Breast epithelium (tissue), 4 donors: ENCODE measurements around the gene VMO1. TPM values are rescaled to one million over a fixed set of nuclear protein-coding genes. Genes with fewer than 3 reads are reported as not detected.

Source experiments
- DNase-seq, 2 donors: peaks; one replicate each; pipeline ENCODE4 v3.0.0-alpha.2; 2019; ENCODE audit warnings: low spot score in 2 of 2
- H3K27ac ChIP-seq, 2 donors: fragments of 200-600 bp; sonication (generic) in 1 of 2; one replicate each; pipeline ENCODE4 v1.5.1; 2016 to 2019; ENCODE audit warnings: mild to moderate bottlenecking in 1 of 2
- H3K27me3 ChIP-seq, 2 donors: fragments of 200-600 bp; sonication (generic) in 1 of 2; one replicate each; pipeline versions ENCODE4 v1.5.1 to v1.6.0; 2017 to 2019; ENCODE audit warnings: control low read depth in 1 of 2, mild to moderate bottlenecking in 1 of 2
- H3K36me3 ChIP-seq: fragments of 200-600 bp; one replicate; pipeline ENCODE4 v1.5.1; 2019
- H3K4me1 ChIP-seq, 2 donors: fragments of 200-600 bp; sonication (generic); one replicate each; pipeline ENCODE4 v1.5.1; 2016 to 2019; ENCODE audit warnings: control low read depth in 1 of 2
- H3K4me3 ChIP-seq, 3 donors: fragments of 200-600 bp; sonication (generic); 1 replicate in 2 of 3; 2 replicates in 1 of 3; pipeline ENCODE4 v1.5.1; 2016 to 2019; ENCODE audit warnings: mild to moderate bottlenecking in 3 of 3, moderate library complexity in 2 of 3
- H3K9me3 ChIP-seq, 2 donors: fragments of 200-600 bp; sonication (generic) in 1 of 2; one replicate each; pipeline ENCODE4 v1.5.1; 2016 to 2019; ENCODE audit warnings: control low read depth in 1 of 2
- CTCF ChIP-seq, 3 donors: fragments of 450-650 bp; IDR thresholded peaks; one replicate each; pipeline ENCODE4 v1.5.1; 2016 to 2017; ENCODE audit warnings: antibody characterized with exemption in 3 of 3, mild to moderate bottlenecking in 3 of 3, moderate library complexity in 3 of 3
- POLR2A ChIP-seq: fragments of 450-650 bp; IDR thresholded peaks from one replicate; pipeline ENCODE4 v1.6.1; 2016; ENCODE audit warnings: antibody characterized with exemption, mild to moderate bottlenecking, moderate library complexity
- POLR2AphosphoS5 ChIP-seq, 3 donors: sonication (generic); formaldehyde crosslinking; IDR thresholded peaks; one replicate each; pipeline ENCODE4 v1.6.1; 2017; ENCODE audit warnings: antibody characterized with exemption in 3 of 3
- intact Hi-C: fragments of 100-400 bp; cut with DNase I; formaldehyde crosslinking; loops from one replicate; pipeline ENCODE4 v1.15.1; 2023; ENCODE audit warnings: low total_unique reads
- total RNA-seq, 3 donors: library from RNA; depleted of rRNA; stranded (reverse); fragments of >200 nt; gene quantifications; one replicate each; pipeline ENCODE4 v1.1.0, GENCODE V29; 2016

Gene VMO1
- total RNA-seq, 3 donors from 2014 or later = 0.98 to 5.0 (median 2.6) TPM

GRCh38 chr17:4785311-4786105, 656 bp downstream of the VMO1 start:
- no peak for DNase-seq
- intact Hi-C loops = loop anchor here (5.0 kb wide), 1 partner anchor 107 kb away; no protein-coding TSS in a partner anchor
- Histone ChIP-seq H3K4me3 (peak overlapping the region; percentile 32 to 63 (median 32)), H3K27ac (no peak overlapping the region), H3K4me1 (peaks cover 0 to 7% of the 10 kb centered on the region in 2 donors), H3K9me3 (no peaks in the 10 kb centered on the region), H3K27me3 (peaks cover 4 to 19% of the 10 kb centered on the region in 2 donors), H3K36me3 (no peaks in the 10 kb centered on the region)
- TF ChIP-seq POLR2AphosphoS5 (IDR thresholded peaks at IDR 0.05) (no peak), CTCF (IDR thresholded peaks at IDR 0.05) (no peak), POLR2A (no peak)

- DNase-seq = no peak
- peaks cover 4 to 19% of the 10 kb centered on the region in 2 donors for H3K27me3 ChIP-seq
- H3K27ac ChIP-seq = no peak overlapping the region
- H3K4me1 ChIP-seq = peaks cover 0 to 7% of the 10 kb centered on the region in 2 donors
- no peak overlapping the region for H3K4me3 ChIP-seq
- intact Hi-C loops = no loop called here
- no peaks in the 10 kb centered on the region for H3K36me3 ChIP-seq
- TF ChIP-seq POLR2A = no peak
- TF ChIP-seq CTCF (IDR thresholded peaks at IDR 0.05) = no peak
- no peak for TF ChIP-seq POLR2AphosphoS5 (IDR thresholded peaks at IDR 0.05)
- H3K9me3 ChIP-seq = no peaks in the 10 kb centered on the region
Observed at GRCh38 chr17:4782652-4783051, 3.5 kb downstream of the VMO1 start.

GRCh38 chr17:4780325-4780955, 5.7 kb downstream of the VMO1 start:
- Histone ChIP-seq H3K9me3 (no peaks in the 10 kb centered on the region), H3K4me3 (no peak overlapping the region), H3K27ac (no peak overlapping the region), H3K27me3 (peaks cover 4 to 19% of the 10 kb centered on the region in 2 donors), H3K36me3 (no peaks in the 10 kb centered on the region), H3K4me1 (no peaks in the 10 kb centered on the region)
- DNase-seq = no peak
- no peak for TF ChIP-seq POLR2A
- no peak for TF ChIP-seq CTCF (IDR thresholded peaks at IDR 0.05)
- TF ChIP-seq POLR2AphosphoS5 (IDR thresholded peaks at IDR 0.05) = no peak
- intact Hi-C loops = no loop called here

GRCh38 chr17:4777969-4778760, 8.0 kb downstream of the VMO1 start:
- TF ChIP-seq CTCF (IDR thresholded peaks at IDR 0.05) = no peak
- TF ChIP-seq POLR2A = no peak
- TF ChIP-seq POLR2AphosphoS5 (IDR thresholded peaks at IDR 0.05) = no peak
- DNase-seq = no peak
- Histone ChIP-seq H3K27ac (no peak overlapping the region), H3K36me3 (no peaks in the 10 kb centered on the region), H3K4me3 (no peak overlapping the region), H3K4me1 (no peaks in the 10 kb centered on the region), H3K27me3 (peaks cover 4 to 9% of the 10 kb centered on the region in 2 donors), H3K9me3 (no peaks in the 10 kb centered on the region)
- intact Hi-C loops = no loop called here
